GM12801 (cell line): ENCODE results near the gene BHMT2.

Source experiments
- CTCF ChIP-seq: IDR thresholded peaks from one replicate; pipeline ENCODE4 v1.5.1; 2011; ENCODE audit warnings: control low read depth; ENCODE audit not compliant: insufficient read length; ENCODE audit errors: extremely low read depth

Gene BHMT2

GRCh38 chr5:79047199-79047598 lies 22.4 kb upstream of the BHMT2 start:
- no peak for TF ChIP-seq CTCF

GRCh38 chr5:79048437-79048836 lies 21.1 kb upstream of the BHMT2 start:
- TF ChIP-seq CTCF: no peak

DNA sequence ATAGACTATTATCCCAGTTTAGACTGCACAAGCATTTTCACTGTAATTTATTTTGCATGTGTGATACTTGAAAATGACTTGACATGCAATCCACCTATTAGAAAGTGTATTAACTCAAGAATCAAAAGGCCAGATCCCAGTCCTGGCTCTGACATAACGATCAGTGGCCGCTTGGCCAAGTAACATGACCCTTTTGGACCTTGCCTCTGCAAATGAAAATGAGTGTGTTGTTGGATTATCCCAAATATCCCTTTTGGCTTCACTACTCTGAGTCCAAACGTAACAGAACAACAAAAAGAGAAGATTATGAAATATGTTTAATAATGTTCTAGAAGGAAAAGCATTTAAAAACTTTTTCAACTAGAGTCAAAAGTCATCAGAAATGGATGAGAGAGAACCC lies 19.1 kb upstream of the BHMT2 start:
- no peak for TF ChIP-seq CTCF

GRCh38 chr5:79053321-79053720 lies 16.2 kb upstream of the BHMT2 start:
- TF ChIP-seq CTCF: no peak

DNA sequence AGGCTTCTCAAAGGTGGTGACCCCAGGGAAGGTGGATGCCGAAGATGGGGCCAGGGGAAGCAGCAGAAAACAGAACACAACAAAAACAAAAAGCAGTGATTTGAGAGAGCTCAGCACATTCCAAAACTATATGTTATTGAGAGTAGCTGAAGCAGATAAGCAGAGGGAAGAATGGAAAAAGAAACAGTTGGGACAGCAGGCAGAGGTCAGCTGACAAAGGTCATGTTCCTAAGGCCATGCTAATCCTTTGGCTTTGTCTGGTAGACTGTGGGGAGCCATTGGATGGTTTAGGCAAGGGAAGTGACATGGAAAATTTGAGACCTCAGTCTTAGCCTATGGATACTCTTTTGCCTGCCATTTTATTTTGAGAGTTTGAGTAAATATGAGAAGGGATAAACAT lies 14.6 kb upstream of the BHMT2 start:
- no peak for TF ChIP-seq CTCF

GRCh38 chr5:79056847-79057246 lies 12.7 kb upstream of the BHMT2 start:
- no peak for TF ChIP-seq CTCF

DNA sequence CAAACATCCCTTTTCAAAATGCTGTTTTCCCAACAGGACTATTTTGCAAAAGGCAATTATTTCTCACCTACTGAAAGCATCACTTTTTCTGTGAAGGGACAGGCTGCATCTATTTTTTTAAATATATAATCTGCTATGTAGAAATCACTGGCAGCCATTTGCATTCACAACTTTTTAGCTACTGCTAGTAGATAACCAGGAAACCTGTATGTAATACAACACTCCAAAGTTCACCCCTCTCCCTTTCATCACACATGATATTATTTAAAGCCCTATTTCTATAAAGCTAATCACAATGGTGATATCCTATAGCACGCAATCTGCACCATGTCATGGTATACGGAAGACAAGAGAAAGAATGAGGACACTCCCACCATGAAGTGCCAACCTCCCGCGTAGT lies 9.9 kb upstream of the BHMT2 start:
- no peak for TF ChIP-seq CTCF

DNA sequence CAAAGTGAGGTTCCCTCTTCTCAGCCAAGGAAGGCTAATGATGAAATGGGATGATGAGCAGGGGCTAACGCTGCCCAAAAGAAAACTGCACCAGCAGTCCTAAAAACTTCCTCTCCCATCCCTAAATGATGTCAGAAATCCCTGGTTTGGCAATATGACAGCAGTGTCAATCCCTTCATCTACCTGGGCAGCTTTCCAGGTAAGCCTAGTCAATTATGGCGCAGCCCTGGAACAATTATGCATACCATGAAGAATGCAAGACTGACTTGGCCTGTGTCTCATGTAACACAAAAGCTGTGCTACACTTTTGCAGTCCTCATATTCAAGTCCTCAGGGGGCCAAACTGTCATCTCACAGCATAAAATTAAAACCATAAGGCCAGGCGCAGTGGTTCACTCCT lies 7.1 kb upstream of the BHMT2 start:
- no peak for TF ChIP-seq CTCF
